GM19099 (cell line): ENCODE data around the gene HDAC9.

Experiments
- POLR2A ChIP-seq: IDR thresholded peaks from 3 replicates; pipeline ENCODE4 v1.6.1; 2011; ENCODE audit warnings: low read depth; ENCODE audit not compliant: insufficient read length; ENCODE audit errors: extremely low read depth

HDAC9 gene

DNA sequence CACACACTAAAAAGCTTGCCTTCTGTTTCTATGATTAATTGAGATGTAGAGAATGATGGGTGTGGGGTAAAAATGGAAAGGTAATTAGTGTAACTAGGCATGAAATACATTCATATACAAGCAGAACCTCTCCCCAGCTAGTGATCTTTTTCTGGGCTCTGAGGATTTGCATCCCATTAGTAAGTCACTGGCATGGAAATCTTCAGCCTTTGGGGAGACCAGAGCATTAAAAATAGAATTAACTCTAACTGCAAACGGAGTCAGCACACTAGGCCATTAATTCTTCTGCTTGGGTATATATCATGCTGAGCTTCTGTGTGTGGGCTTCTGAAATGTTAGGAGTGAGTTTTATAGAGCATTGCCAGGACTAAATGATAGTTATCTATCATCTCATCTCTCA is 128.9 kb downstream of the HDAC9 start:
- TF ChIP-seq POLR2A: no peak

DNA sequence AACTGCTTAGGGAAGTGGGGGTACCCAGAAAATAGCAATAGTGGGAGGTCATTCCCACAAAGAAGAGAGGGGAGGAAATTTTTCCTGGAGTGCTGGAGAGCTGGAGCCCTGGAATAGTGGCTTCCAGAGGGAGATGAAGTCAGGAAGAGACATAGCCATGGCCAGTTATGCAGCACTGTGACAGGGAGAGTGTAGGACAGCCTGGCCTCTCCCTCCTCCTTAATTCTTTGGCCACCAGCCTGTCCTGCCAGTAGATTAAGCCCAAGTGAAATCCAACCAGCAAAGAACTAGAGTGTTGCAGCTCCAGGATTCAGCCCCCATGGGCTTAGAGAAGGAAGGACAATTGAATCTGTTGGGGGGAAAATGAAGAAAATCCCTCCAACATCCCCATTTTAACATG is 130.5 kb downstream of the HDAC9 start:
- TF ChIP-seq POLR2A: no peak

DNA sequence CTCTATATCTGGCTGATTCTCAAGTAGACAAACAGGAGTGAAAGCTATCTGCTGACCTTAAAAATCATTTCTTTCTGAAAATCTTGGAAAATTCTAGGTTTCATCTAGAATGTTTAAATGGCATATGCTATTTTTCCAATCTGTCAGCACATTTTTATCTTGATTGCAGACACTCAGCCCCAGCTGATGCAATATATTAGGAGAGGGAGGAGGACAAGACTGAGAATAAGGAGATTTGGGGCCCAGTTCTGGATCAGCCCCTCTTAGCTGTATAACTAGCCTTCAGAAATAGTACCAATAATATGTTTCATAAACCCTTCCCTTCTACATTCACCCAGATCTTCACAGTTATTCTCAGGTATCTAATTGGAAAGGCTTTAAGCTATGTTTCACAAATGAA is 131.2 kb downstream of the HDAC9 start:
- no peak for TF ChIP-seq POLR2A

DNA sequence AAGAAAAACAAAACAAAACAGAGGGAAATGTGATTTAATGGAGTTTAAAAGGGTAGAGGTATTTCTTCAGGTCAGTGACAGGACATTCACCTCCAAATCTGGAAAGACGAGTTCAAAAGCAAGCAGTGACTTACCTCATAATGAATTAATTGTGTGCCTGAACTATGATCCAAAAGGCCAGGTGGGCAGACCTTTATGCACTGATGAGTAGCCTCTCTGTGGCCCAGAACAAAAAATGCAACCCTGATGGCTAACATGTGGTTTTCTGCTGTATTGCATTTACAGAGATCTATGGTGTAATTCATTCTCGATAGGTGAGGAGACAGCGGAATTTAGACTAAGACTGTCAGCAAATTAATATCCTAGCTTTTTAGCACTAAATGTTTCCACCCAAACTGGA is 142.0 kb downstream of the HDAC9 start:
- TF ChIP-seq POLR2A: no peak

DNA sequence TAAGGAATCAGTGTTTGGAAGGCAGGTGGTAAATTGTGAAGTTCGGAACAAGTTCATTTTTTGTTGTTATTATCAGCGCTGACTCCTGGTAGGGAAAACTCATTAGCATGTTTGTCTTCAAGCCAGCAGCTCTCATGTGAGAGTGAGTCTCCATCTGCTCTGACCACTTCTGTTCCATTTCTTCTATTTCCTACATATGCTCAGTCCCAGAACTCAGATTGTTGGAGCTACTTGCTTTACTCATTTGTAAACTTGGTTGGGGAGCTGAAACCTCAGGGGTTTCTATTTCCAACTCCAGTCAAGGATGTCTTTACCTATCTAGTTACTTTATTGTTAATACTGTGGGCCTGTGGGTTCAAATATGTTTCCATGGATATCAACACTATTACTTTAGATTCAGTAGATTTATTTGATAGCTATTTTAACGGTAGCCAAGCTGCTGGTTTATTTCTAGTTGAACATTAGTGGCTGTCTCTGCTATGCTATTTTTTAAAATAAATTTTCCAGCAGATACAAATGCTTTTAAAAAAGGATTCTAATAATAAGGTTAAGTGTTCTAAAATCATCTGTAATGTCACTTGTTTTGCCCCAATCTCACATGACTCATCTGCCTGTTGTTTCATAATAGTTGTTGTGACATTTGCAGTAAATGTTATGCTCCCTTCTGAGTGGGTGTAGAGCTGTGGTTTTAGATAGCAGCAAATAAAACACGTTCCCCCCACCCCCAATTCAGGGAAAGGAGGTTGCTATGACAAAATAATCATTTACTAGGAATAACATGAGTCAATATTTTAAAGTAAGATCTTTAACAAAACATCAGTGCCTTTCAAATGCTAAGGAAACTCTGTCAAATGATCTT is 143.3 kb downstream of the HDAC9 start:
- no peak for TF ChIP-seq POLR2A

DNA sequence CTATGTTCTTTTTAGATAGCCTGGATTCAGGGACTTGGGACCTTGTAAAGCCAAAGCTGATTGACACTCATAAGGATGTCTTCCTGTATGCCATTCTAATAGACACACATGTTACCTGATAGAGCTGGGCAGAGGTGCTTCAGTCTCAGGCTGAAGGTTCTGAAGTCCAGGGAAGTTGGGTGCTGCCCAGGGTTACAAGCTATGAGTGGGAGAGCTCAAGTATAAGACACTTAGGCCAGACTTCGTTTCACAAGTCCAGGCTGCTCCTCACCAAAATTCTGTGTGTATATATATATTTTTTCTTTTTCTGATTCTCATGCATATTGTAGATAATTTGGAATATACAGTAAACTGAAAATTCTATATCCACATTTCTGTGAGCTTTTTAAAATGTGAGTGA is 144.2 kb downstream of the HDAC9 start:
- no peak for TF ChIP-seq POLR2A

DNA sequence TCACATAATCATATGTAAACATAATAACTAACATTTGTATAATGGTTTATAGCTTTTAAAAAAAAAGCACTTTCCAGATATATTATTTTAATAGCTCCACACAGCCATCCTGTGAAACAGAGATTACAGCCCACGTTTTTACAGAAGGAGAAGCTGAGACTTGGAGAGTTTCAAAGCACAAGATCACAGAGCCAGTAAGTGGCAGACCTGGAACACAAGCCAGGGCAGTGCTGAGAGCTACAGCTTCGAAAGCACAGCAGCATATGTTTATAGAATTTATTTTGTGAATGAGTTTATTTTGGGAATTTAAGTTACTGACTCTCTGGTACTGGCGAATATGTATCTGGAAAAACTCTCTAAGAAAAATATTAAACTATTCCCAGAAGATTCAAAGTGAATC is 149.4 kb downstream of the HDAC9 start:
- no peak for TF ChIP-seq POLR2A

DNA sequence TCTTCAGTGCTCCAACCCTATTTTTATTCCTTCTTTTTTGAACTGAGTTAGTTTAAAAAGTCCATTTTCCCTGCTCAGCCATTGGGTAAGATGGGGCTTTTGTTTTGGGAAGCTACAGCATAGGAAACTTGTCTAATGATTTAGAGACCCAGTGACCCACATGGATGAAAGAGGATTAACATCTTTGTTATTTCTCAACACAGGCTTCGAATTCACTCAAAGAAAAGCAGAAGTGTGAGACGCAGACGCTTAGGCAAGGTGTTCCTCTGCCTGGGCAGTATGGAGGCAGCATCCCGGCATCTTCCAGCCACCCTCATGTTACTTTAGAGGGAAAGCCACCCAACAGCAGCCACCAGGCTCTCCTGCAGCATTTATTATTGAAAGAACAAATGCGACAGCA is 152.0 kb downstream of the HDAC9 start:
- TF ChIP-seq POLR2A: no peak

DNA sequence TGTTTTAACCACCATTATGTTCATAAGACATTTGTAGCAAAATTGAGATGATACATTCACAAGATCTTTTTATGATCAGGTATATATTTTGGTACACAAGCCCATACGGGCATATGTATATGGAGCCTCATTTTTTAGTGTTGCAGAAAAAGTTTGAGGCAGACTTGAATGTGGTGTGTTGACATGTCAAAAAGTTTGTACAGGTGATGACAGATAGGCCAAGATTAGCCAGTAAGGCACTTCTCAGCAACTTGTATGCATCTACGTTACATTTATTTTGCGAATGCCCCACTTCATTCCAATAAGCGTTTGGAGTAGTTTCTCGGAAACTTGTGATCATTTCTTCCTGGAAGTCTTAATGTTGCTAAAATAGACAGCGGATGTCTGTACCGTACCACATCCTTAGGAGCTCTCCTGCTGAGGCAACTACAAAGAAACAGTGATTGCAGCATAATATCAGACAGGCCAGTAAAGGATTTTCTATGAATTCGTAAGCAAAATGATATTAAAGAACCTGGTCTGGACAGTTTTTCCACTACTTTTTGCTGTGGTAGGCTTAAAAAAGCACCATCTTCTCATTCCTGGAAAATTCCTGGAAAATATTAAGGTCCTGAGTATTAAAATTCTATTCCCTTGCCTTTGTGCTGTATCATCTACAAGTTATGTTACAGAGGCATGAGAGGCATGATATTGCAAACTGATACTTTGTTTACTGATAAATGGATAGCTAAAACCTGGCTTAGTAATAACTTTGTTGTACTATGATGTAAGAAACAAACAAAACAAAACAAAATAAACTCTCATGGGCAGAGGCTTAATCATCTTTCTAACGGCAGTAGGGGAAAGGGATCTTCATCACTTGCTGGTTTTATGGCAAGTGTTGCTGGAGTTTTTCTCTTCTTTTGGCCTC is 153.6 kb downstream of the HDAC9 start:
- TF ChIP-seq POLR2A: no peak

DNA sequence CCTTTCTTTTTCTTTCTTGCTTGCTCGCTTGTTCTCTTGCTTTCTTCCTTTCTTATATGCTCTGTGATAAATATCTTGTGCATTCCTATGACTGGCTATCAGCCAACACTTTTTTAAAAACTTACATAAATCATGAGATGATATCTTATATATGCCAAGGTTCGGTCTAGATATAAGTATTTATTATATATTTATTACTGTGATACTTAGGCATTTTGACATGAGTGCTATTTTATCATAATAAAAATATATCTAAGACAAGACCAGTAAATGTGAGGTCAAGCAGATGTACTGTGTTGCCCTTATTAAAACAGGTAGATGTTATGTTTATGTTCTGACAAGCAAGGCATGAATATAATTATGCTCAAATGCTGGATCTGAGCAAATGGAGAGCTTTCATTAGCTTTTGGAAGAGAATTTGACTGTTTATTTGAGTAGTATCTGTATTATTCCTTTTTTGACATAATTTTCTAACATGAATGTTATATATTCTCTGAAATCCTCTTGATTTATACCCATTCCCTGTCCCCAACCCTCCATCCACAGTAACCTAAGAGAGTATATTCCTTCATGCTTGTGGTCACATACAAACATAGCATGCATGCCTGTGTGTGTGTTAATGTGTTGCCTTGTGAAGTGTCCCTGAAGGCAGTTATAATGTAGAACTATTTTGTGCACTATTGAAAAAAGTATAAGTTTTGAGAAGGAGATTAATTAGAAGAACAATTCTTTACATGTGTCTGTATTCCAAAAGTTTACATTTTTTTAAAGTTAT is 158.0 kb downstream of the HDAC9 start:
- TF ChIP-seq POLR2A: no peak

DNA sequence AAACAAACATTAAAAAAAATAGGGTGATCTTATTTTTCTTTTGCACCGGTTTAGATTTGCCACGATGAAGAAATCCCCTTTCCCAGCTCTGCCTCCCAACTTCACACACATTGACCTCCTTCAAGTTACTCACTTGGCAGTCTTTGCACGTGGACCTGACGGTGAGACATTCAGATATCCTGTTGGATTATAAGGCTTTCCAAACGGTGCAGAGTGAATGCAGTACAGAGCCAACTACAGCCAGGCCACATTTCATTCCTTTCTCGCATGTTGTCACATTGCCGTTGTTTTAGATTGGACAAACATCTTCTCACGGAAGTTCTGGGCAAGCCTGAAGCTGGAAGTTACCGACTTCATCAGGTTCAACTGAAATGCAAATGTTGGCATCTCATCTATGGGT is 159.2 kb downstream of the HDAC9 start:
- TF ChIP-seq POLR2A: no peak

DNA sequence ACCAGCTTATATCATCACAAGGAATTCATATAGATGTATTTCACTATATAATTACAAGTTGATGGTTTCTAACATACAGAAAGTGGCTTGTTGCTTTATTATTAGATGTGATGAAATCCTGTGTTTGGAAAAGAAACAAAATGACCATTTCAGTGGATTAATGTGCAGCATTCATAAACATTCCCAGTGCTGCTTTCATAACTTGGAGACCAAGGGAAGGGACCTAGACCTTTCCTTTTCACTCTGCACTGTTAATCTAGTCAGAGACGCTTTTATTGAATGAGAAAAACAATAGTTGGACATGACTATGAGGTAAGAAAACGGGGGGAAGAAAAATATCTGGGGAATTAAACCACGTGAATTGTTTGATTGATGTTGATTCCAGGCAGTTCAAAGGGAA is 160.0 kb downstream of the HDAC9 start:
- no peak for TF ChIP-seq POLR2A

DNA sequence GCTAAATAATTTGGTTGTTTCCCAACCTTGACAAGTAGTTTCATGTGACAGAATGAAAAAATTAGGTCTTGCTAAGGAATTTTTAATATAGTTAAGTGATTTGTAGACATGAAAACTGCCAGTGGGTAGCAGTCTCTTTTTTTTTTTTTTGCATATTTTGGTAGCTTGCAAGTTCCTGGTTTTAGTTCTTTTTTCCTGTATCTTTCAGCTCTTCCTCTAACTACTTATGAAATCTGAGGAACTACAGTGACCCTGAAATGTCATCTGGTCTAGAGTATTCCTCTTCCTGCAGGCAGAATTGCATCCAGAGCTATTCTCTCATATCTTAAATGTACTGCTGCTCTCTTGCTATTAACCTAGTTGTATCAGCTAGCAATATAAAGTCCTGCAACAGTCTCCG is 160.4 kb downstream of the HDAC9 start:
- no peak for TF ChIP-seq POLR2A

DNA sequence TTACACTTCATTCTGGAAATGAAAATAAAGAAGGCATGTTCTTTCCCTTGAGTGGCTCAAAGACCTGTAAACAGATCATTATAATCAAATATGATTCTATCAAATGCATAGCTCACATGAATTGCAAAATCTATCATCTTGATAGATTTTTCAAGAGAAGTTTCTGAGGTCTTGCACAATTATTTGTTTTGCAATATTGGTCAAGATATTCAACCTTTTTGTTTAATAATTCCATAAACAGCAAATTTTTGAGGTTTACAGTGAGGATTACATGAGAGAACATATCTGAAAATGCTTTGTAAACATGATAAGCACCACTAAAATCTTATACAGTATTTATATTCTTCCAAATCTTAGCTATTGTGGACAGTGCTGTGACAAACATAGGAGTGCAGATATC is 160.8 kb downstream of the HDAC9 start:
- no peak for TF ChIP-seq POLR2A

DNA sequence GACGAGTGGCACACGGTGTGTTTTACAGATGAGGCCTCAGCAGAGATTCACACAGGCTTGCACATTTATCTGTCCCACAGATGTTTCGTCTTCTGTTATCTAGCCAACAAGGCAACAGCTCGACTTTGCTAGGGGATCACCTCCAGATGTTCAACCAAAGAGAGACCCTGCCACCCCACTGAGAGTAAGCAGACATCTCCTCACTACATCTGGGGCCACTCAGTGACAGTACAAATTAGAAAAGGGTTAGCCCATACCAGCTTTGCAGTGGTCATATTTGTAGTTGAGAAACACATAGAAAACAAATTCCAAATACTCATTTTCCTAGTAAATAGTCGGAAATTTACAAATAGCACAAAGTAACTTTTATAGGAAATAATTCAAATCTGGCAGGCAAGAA is 164.2 kb downstream of the HDAC9 start:
- no peak for TF ChIP-seq POLR2A
